Stimulated activated CD4-positive, alpha-beta T cell treated with anti-CD3 and anti-CD28 coated beads, Interleukin-4, amount 100 ng/mL, for 4 hours (primary cell): ENCODE results near the gene SCUBE2.

Experiments
- DNase-seq, 2 experiments: peaks; one replicate each; pipeline ENCODE4 v3.0.0-alpha.2; 2020

The SCUBE2 gene

DNA sequence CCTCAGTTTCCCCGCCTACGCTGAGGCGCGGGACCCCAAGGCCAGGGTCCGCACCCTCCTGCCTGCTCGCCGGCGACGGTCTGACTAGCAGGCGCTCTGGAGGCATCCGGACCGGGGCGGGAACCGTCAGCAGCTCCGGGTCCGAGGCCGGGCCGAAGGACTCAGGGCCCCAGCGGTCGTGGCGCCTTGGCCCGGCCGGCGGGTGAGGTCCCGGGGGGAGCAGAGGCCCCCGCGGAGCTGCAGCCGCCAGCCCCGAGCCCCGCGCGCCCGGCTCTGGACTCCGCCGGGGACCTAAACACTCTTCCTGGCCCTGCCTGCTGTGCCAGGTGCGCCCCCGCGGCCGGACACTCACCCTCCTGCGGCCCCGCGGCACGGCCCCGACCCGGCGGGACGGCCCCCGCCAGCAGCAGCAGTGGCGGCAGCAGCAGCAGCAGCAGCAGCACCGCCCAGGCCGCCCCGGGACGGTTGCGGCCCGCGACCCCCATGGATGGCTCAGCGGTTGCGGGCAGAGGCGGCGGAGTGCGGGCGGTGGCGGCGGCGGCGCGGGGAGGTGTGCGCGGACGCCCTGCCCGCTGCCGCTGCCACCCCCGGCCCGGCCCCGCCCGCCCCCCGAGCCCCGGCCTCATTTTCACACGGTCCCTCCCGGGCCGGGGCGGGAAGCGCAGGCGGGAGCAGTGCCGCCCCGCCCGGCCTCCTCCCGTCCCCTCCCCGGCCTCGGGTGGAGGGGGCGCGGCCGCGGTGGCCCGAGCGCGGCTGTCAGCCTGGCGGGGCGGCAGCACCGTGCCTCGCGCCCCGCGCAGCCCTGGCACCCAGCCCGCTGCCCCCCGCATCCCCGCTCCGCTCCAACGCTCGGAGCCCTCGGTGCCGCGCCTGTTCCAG lies at the start of gene SCUBE2:
Gene SCUBE2 (minus strand): TSS at position 556 of the 879 bp plus-strand sequence. CDS start 71 bp downstream, at position 485.
- no peak for DNase-seq

- DNase-seq = no peak
These were observed 49.8 kb upstream of the SCUBE2 start for GRCh38 chr11:9141186-9141585.

- DNase-seq = no peak
These were observed 48.4 kb upstream of the SCUBE2 start for GRCh38 chr11:9139628-9140357.

- DNase-seq = peak; percentile 5 to 40
These were observed 47.5 kb upstream of the SCUBE2 start for GRCh38 chr11:9138612-9139579.

DNA sequence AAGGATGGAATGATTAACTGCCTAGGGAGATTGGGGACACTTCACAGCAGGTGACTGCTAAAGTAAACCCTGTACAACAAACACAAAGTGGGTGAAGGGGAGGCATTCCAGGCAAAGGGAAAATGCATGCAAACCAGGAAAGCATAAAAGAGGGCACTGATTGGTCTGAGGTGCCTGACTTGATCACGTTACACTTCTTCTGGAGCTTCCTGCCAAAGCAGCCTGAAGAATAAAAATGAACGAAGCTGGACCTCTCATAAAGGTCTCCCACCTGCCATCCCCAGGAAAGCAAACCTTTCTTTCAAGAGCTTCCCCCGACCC lies 46.7 kb upstream of the SCUBE2 start:
- DNase-seq = no peak

- DNase-seq = peak; percentile 58 to 65
These were observed 46.1 kb upstream of the SCUBE2 start for GRCh38 chr11:9137293-9138132.

DNA sequence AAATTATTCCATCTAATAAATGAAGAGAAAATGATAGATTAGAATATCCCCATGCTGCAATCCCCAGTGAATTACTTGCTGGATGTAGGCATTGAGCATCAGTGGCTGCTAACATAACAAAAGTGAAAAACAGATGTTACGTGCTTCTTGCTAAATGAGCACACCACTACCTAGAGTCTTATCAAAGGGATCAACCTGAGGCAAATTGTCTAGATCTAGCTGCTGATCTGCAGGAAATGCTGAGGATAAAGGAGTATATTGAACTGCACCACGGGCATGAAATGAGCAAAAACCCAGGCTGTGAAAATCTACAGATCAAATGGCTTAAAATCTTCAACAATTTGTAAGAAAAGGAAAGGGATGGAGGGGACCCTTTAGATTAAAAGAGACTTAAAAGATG lies 45.3 kb upstream of the SCUBE2 start:
- DNase-seq = no peak

DNA sequence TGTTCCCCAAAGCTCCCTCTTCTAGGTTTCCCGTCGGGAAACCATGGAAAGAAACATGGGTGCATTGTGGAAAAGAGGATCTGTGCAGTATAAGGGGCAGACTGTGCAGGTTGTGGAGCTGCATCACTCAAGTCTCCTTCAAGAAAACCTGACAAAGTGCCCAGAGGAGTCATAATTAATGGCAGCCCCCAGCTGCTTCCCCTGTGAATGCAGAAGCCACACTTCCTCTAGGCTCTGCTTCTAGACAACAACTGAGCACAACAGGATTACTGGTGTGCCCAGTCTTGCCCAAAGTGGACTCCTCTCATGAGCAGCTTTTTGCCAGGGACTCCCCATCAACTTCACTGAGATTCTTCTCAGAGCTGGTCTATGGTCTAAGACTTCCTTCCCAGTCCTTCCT lies 42.6 kb upstream of the SCUBE2 start:
- DNase-seq = no peak

- DNase-seq = no peak
These were observed 40.9 kb upstream of the SCUBE2 start for GRCh38 chr11:9132203-9132878.

DNA sequence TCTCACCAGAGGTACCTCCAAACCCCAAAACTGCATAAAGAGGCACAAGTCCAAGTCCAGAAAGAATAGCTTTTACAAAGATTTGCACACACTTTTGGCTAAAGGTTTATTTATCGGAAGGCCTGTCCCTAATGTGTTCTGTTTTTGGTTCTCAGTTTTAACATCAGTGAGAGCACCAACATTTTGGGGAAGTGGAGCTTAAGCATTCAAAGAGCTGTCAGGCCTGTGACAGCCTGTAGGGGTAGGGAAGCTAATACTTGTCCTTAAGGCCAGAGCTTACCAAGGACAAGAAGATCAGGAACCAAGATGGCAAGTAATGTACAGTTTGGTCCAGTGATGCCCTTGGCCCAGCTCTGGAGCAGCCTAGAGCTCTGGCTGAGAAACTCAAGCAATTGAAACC lies 38.9 kb upstream of the SCUBE2 start:
- DNase-seq = no peak

DNA sequence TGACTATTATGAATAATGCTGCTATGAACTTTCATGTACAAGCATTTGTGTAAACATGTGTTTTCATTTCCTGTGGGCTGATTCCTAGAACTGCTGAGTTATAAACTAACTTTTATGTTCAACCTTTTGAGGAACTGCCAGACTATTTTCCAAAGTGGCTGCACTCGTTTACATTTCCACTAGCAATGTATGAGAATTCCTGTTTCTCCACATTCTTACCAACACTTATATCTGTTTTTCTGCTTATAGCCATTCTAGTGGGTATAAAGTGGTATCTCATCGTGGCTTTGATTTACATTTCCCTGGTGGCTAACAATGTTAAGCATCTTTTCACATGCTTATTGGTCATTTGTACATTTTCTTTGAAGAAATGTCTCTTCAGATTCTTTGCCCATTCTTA lies 35.2 kb upstream of the SCUBE2 start:
- DNase-seq = no peak

- DNase-seq = no peak
These were observed 33.9 kb upstream of the SCUBE2 start for GRCh38 chr11:9125185-9125886.

DNA sequence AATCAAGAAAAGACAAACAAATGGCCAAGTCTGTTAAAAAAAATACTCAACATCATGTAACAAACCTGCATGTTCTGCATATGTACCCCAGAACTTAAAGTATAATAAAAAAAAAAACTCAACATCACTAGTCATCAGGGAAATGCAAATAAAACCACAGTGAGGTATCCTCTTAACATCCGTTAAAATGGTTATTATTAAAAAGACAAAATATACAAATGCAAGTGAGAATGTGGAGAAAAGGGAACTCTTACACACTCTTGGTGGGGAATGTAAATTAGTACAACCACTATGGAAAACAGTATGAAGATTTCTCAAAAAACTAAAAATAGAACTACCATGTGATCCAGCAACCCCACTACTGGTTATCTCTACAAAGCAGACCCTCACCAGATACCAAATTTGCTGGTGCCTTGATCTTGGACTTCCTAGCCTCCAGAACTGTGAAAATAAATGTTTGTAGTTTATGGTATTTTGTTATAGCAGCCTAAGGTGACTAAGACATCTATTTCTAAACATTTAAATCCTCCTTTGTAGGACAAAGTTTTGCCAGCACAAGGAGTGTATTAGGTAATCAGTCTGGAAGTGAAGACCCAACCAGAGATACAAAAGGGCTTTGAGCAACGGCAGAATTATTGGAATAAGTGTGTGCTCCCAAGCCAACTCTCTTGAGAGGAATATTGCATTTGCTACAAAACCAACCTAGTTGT lies 32.4 kb upstream of the SCUBE2 start:
- no peak for DNase-seq

DNA sequence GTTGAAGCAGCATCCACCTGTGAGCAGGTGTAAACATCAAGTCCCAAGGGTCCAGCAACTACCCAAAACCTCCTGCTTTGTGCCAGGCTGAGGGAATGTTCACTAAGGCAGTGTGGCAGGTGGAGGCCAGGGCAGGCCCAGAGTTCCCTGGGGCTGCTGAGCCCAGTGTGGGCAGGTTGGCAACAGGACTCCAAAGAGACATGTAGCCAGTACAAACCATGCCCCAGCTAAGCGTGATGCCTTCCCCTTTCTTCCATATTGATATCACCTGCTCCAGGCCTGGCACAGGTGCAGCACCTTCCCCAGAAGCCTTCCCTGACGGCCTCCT lies 30.0 kb upstream of the SCUBE2 start:
- DNase-seq = no peak

DNA sequence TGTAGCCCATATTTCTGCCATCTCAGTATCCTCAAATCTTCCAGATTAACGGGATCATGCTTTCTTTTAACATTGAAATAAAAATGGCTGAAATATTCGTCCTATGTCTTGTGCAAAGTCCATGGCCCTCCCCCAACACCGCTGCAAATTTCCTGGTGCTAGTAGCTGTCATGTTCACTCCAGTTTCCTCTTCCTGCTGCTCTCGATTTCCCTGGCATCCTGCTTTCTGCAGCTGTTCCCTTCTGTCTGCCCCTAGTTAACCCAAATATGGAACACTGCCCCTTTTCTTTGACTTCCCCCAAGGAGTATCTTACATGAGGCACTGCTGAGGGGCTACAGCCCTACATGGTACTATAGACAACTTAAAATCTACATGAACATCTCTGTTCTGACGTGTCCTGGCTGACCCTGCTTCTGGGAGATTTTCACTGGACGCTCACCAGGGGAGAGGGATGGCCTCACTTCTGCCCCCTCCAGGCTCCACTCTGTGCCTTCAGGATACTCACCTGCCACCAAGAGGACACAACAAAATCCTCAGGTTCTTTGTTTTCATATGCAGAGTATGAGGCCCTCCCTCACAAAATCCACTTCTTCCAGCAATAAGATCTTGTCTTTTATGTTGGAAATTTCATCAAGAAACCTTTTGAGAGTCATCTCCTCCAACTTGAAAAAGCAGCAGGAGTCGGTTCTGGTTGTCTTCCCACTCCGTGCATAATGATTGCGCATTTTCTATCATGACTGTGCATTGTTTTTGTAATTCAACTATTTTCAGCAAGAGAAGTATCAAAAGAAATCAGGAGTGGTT lies 29.5 kb upstream of the SCUBE2 start:
- DNase-seq = no peak

GRCh38 chr11:9118277-9118676 lies 26.9 kb upstream of the SCUBE2 start:
- DNase-seq = no peak

GRCh38 chr11:9112075-9112474 lies 20.7 kb upstream of the SCUBE2 start:
- DNase-seq = no peak

GRCh38 chr11:9109858-9110731 lies 18.7 kb upstream of the SCUBE2 start:
- no peak for DNase-seq
